ENCODE data around the gene COL9A2.
"Not testable (repeated sequence)": the region's sequence is repeated elsewhere in the genome, so short reads cannot be mapped to it uniquely, and the experiment has no call there.

Gene COL9A2

DNA sequence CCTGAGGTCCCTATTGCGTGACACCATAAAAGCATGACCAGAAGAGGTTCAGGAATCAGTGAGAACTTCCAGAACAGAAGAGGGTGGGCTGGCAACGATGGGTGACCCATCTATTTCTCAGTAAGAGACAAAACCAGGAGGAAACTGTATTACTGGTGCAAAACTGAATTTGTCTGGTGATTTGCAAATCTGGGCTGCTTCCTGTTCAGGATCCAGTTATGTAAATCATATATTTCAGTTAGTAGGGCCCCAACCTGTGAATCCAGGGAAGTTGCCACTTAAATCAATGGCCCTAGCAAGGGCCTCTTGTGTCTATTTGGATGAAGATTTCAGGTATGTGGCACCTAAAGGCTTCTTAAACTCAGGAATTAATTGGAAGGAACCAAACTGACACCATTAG lies 33.3 kb upstream of the COL9A2 start:
- H2AFZ ChIP-seq (ENCODE audit: low read depth, low read length): no peak overlapping the region
- TF ChIP-seq, protein P1, sequence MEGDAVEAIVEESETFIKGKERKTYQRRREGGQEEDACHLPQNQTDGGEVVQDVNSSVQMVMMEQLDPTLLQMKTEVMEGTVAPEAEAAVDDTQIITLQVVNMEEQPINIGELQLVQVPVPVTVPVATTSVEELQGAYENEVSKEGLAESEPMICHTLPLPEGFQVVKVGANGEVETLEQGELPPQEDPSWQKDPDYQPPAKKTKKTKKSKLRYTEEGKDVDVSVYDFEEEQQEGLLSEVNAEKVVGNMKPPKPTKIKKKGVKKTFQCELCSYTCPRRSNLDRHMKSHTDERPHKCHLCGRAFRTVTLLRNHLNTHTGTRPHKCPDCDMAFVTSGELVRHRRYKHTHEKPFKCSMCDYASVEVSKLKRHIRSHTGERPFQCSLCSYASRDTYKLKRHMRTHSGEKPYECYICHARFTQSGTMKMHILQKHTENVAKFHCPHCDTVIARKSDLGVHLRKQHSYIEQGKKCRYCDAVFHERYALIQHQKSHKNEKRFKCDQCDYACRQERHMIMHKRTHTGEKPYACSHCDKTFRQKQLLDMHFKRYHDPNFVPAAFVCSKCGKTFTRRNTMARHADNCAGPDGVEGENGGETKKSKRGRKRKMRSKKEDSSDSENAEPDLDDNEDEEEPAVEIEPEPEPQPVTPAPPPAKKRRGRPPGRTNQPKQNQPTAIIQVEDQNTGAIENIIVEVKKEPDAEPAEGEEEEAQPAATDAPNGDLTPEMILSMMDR (IDR thresholded peaks at IDR 0.05; ENCODE audit: borderline replicate concordance, extremely low read depth, low read length, poor library complexity, severe bottlenecking): no peak
- no peak for TF ChIP-seq EZH2 (IDR thresholded peaks at IDR 0.05; ENCODE audit: borderline replicate concordance, low read depth, low read length, severe bottlenecking)
- no peak for ATAC-seq (ENCODE audit: insufficient read depth, low read depth)

DNA sequence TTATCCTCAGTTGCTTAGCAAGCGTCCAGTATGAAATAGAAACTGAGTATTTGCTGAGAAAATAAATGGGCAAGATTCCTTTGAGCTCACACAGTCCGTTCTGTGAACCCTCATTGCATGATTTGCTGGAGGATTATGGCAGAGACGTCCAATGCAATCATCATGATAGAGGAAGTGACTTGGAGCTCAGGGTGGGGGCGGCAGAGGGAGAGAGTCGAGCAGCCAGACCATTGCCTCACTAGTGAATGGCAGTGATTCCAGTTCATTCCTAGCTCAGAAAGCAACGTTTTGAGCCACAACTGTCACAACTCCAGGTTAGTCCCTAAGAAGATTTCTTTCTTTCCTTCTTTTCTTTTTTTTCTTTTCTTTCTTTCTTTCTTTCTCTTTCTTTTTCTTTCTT lies 27.5 kb upstream of the COL9A2 start:
- no peak for ATAC-seq (ENCODE audit: insufficient read depth, low read depth)
- H2AFZ ChIP-seq (ENCODE audit: low read depth, low read length): no peak overlapping the region

More for the DNA sequence above, 33.3 kb upstream of the COL9A2 start:
- Histone ChIP-seq H3K27me3 (ENCODE audit: insufficient read depth, low read length, poor library complexity) (peaks cover 9% of the 10 kb centered on the region), H3K27ac (ENCODE audit: low read length) (no peak overlapping the region), H3K4me2 (ENCODE audit: insufficient read depth, low read length) (no peak overlapping the region), H3K4me1 (ENCODE audit: insufficient read depth, low read length) (no peaks in the 10 kb centered on the region), H3K36me3 (ENCODE audit: insufficient read depth, low read length) (no peaks in the 10 kb centered on the region), H3K4me3 (ENCODE audit: low read depth in 1 of 2, low read length in 2 of 2) (no peak overlapping the region), H4K20me1 (ENCODE audit: insufficient read depth, low read length) (no peaks in the 10 kb centered on the region), H3K9me3 (ENCODE audit: insufficient read depth, low read length, severe bottlenecking) (no peaks in the 10 kb centered on the region), H3K79me2 (ENCODE audit: insufficient read depth, low read length) (no peaks in the 10 kb centered on the region), H3K9ac (ENCODE audit: low read depth, low read length) (no peak overlapping the region)
- no peak for DNase-seq

DNA sequence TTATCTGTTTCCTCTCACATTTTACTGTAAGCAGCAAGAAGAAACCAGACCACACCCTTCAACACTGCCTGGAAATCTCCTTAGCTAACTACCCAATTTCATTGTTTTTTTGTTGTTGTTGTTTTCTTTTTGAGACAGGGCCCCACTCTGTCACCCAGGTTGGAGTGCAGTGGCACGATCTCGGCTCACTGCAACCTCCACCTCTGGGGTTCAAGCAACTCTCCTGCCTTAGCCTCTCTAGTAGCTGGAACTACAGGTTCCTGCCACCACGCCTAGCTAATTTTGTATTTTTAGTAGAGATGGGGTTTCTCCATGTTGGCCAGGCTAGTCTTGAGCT lies 25.3 kb upstream of the COL9A2 start:
- not testable (repeated sequence) for ATAC-seq (ENCODE audit: insufficient read depth, low read depth); H4K20me1 ChIP-seq (ENCODE audit: insufficient read depth, low read length); H3K27me3 ChIP-seq (ENCODE audit: insufficient read depth, low read length, poor library complexity); H3K9me3 ChIP-seq (ENCODE audit: insufficient read depth, low read length, severe bottlenecking); H3K4me3 ChIP-seq (ENCODE audit: low read depth in 1 of 2, low read length in 2 of 2); DNase-seq; H3K36me3 ChIP-seq (ENCODE audit: insufficient read depth, low read length); H3K79me2 ChIP-seq (ENCODE audit: insufficient read depth, low read length); H3K4me2 ChIP-seq (ENCODE audit: insufficient read depth, low read length); H2AFZ ChIP-seq (ENCODE audit: low read depth, low read length); H3K4me1 ChIP-seq (ENCODE audit: insufficient read depth, low read length); H3K27ac ChIP-seq (ENCODE audit: low read length); H3K9ac ChIP-seq (ENCODE audit: low read depth, low read length)

More for the DNA sequence above, 27.5 kb upstream of the COL9A2 start:
- Histone ChIP-seq H3K4me1 (ENCODE audit: insufficient read depth, low read length) (no peaks in the 10 kb centered on the region), H4K20me1 (ENCODE audit: insufficient read depth, low read length) (no peaks in the 10 kb centered on the region), H3K4me3 (ENCODE audit: low read depth in 1 of 2, low read length in 2 of 2) (no peak overlapping the region), H3K79me2 (ENCODE audit: insufficient read depth, low read length) (no peaks in the 10 kb centered on the region), H3K27ac (ENCODE audit: low read length) (no peak overlapping the region), H3K9me3 (ENCODE audit: insufficient read depth, low read length, severe bottlenecking) (no peaks in the 10 kb centered on the region), H3K9ac (ENCODE audit: low read depth, low read length) (no peak overlapping the region), H3K36me3 (ENCODE audit: insufficient read depth, low read length) (no peaks in the 10 kb centered on the region), H3K4me2 (ENCODE audit: insufficient read depth, low read length) (no peak overlapping the region), H3K27me3 (ENCODE audit: insufficient read depth, low read length, poor library complexity) (peaks cover 4% of the 10 kb centered on the region)
- no peak for DNase-seq
- no peak for TF ChIP-seq EZH2 (IDR thresholded peaks at IDR 0.05; ENCODE audit: borderline replicate concordance, low read depth, low read length, severe bottlenecking)
- TF ChIP-seq, protein P1 (IDR thresholded peaks at IDR 0.05; ENCODE audit: borderline replicate concordance, extremely low read depth, low read length, poor library complexity, severe bottlenecking): no peak

DNA sequence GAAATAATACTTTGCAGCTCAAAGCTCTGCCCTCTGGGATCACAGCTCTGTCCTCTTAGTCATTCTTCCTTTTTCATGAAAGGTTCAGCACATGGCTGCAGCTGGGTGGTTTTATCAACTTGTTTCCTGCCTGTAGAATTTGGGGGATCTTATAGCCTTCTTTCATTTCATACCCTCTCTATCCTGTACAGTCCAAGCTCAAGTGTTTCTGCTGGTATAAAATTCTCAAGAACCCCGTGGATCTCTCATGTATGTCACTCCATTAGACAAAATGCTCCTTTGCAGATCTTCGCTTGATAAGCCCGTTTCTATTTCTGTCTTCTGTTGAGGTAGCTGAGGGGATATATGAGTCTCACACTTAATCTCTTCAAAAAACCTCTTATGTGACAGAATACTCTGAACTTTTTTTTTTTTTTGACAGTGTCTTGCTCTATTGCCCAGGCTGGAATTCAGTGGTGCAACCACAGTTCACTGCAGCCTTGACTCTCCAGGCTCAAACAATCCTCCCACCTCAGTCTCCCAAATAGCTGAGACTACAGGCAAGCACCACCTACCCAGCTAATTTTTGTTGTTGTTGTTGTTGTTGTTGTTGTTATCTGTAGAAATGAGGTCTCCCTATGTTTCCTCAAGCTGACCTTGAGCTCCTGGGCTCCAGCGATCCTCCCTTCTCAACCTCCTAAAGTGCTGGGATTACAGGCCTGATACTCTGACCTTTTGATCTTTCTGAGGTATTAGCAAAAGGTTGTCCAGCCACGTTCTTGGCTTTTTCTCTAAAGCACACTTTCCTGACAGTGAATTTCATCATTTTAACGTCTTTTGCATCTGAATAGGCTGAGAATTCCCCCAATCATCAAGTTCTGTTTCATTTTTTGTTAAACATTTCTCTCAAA lies 24.6 kb upstream of the COL9A2 start:
- Histone ChIP-seq H3K9ac (ENCODE audit: low read depth, low read length) (no peak overlapping the region), H4K20me1 (ENCODE audit: insufficient read depth, low read length) (no peaks in the 10 kb centered on the region), H2AFZ (ENCODE audit: low read depth, low read length) (no peak overlapping the region), H3K4me3 (ENCODE audit: low read depth in 1 of 2, low read length in 2 of 2) (no peak overlapping the region), H3K9me3 (ENCODE audit: insufficient read depth, low read length, severe bottlenecking) (no peaks in the 10 kb centered on the region), H3K4me2 (ENCODE audit: insufficient read depth, low read length) (no peak overlapping the region), H3K36me3 (ENCODE audit: insufficient read depth, low read length) (no peaks in the 10 kb centered on the region), H3K4me1 (ENCODE audit: insufficient read depth, low read length) (peaks cover 4% of the 10 kb centered on the region), H3K27me3 (ENCODE audit: insufficient read depth, low read length, poor library complexity) (peaks cover 4% of the 10 kb centered on the region), H3K79me2 (ENCODE audit: insufficient read depth, low read length) (no peaks in the 10 kb centered on the region), H3K27ac (ENCODE audit: low read length) (no peak overlapping the region)
- TF ChIP-seq EZH2 (IDR thresholded peaks at IDR 0.05; ENCODE audit: borderline replicate concordance, low read depth, low read length, severe bottlenecking): no peak
- TF ChIP-seq, protein P1 (IDR thresholded peaks at IDR 0.05; ENCODE audit: borderline replicate concordance, extremely low read depth, low read length, poor library complexity, severe bottlenecking): no peak
- ATAC-seq (ENCODE audit: insufficient read depth, low read depth): no peak
- no peak for DNase-seq
